Neutrophil (primary cell): ENCODE measurements around the gene RABEP2.
"Not testable (repeated sequence)": the region's sequence is repeated elsewhere in the genome, so short reads cannot be mapped to it uniquely, and the experiment has no call there.

Experiments
- H3K27ac ChIP-seq: fragments of 200-600 bp; sonication (generic); 2 replicates; pipeline ENCODE4 v1.5.1; 2016; ENCODE audit warnings: mild to moderate bottlenecking, moderate library complexity
- H3K27me3 ChIP-seq: fragments of 200-600 bp; sonication (generic); 2 replicates; pipeline ENCODE4 v1.6.0; 2016; ENCODE audit warnings: mild to moderate bottlenecking
- H3K36me3 ChIP-seq: fragments of 200-600 bp; sonication (generic); 2 replicates; pipeline ENCODE4 v1.5.1; 2017
- H3K4me1 ChIP-seq, 2 experiments: fragments of 200-600 bp in 1 of 2; sonication (generic) in 1 of 2; 1 replicate in 1 of 2; 2 replicates in 1 of 2; pipeline versions ENCODE4 v1.5.1 to v1.6.1; 2013 to 2016; ENCODE audit warnings: low read depth in 1 of 2, low read length in 1 of 2, mild to moderate bottlenecking in 1 of 2, moderate library complexity in 1 of 2; ENCODE audit not compliant: control insufficient read depth in 1 of 2, insufficient read depth in 1 of 2
- H3K4me3 ChIP-seq, 2 experiments: fragments of 200-600 bp in 1 of 2; sonication (generic) in 1 of 2; 1 replicate in 1 of 2; 2 replicates in 1 of 2; pipeline ENCODE4 v1.5.1; 2013 to 2016; ENCODE audit warnings: low read depth in 1 of 2, low read length in 1 of 2, mild to moderate bottlenecking in 1 of 2, moderate library complexity in 1 of 2
- H3K9me3 ChIP-seq: fragments of 200-600 bp; sonication (generic); 2 replicates; pipeline ENCODE4 v1.5.1; 2016
- TF ChIP-seq, protein P1 (sequence below): fragments of 200-600 bp; sonication (generic); IDR thresholded peaks from 2 replicates; pipeline ENCODE4 v1.5.1; 2016; ENCODE audit warnings: antibody characterized with exemption

The RABEP2 gene

DNA sequence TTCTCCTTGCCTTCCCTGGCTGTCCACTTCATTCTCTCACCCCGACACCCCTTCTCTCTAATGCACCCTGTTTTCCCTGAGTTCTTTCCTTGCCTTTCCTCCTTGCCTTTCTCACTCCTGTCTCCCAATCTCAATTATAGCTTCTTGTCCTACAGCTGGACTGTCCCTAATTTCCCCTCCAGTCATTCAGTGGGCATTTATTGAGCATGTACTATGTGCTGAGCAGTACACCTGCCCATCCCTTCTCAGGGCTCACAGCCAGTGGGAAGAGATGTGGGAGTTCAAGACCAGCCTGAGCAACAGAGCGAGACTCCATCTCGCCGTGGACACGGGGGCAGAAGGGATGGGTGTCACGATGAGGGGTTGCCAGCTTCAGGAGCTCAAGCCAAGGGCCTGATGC is 41.0 kb downstream of the RABEP2 start:
- Histone ChIP-seq H3K27ac (no peak overlapping the region), H3K9me3 (no peaks in the 10 kb centered on the region), H3K36me3 (no peaks in the 10 kb centered on the region), H3K4me3 (no peak overlapping the region), H3K27me3 (peaks cover 28% of the 10 kb centered on the region), H3K4me1 (peaks cover 15 to 17% of the 10 kb centered on the region in 2 experiments)
- TF ChIP-seq, protein P1, sequence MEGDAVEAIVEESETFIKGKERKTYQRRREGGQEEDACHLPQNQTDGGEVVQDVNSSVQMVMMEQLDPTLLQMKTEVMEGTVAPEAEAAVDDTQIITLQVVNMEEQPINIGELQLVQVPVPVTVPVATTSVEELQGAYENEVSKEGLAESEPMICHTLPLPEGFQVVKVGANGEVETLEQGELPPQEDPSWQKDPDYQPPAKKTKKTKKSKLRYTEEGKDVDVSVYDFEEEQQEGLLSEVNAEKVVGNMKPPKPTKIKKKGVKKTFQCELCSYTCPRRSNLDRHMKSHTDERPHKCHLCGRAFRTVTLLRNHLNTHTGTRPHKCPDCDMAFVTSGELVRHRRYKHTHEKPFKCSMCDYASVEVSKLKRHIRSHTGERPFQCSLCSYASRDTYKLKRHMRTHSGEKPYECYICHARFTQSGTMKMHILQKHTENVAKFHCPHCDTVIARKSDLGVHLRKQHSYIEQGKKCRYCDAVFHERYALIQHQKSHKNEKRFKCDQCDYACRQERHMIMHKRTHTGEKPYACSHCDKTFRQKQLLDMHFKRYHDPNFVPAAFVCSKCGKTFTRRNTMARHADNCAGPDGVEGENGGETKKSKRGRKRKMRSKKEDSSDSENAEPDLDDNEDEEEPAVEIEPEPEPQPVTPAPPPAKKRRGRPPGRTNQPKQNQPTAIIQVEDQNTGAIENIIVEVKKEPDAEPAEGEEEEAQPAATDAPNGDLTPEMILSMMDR, result no peak

DNA sequence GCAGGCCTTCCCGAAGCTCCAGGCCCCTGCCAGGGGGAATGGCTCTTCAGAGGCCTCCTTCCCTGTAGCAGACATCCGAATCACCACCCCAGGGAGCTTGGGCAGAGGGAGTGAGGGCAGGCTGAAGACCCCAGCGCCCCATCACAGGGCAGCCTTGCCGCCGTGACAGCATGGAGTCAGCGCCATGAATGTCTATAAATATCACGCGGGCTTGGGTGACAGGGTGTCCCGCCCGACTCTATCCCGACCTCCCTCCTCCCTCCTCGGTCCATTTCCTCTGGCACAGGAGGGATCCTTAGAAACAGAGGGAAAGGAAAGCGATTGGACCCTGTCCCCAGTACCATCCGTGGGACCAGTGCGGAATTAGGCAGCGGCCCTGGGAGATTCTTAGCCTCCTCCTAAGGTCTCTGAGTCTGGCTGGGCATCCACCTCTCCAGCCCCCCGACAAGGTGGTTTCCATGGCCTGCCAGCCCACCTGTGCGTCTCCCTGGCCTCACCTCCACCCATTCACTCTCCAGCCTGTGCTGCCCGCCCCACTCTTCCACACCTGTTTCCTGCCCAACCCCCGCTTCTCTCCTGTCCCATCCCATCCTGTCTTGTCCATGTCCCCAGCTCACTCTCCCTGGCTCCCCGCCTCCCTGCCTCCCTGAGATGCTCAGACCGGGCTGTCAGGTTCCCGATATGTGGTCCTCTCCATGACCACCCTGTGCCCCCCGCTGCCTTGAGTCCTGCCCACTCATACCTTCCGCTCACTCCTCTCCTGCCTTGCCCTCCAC is 41.6 kb downstream of the RABEP2 start:
- TF ChIP-seq, protein P1, result no peak
- no peak overlapping the region for H3K4me3 ChIP-seq
- peaks cover 34% of the 10 kb centered on the region for H3K27me3 ChIP-seq
- peaks cover 15 to 17% of the 10 kb centered on the region in 2 experiments for H3K4me1 ChIP-seq
- H3K27ac ChIP-seq, result no peak overlapping the region
- H3K36me3 ChIP-seq, result no peaks in the 10 kb centered on the region
- no peaks in the 10 kb centered on the region for H3K9me3 ChIP-seq

DNA sequence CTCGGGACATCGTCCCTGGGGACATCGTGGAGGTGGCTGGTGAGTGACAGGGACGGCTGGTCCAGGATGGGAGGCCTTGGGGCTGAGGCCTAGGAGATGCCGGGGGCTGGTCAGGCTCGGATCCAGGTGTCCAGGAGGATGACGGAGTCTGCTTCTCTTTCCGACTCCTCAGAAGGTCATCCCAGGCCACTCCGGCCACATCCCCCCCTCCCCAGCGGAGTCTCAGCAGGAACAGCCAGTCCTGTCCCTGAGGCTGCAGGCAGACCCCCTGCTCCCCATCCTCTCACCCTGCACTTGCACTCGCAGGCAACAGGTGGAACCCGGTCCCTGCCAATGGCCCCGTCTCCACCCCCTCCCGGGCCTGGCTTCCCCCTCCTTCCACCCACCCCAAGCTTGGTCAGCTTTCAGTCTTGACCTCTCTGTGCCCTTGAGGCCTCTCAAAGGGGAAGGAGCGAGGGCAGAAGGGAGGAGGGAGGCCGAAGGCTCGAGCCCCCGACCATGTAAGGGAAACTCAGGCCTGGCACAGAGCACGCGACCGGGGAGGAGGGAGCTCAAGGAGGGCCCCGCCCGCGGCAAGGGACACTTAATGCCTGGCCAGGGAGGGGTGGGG is 42.4 kb downstream of the RABEP2 start:
- H3K27me3 ChIP-seq, result peaks cover 37% of the 10 kb centered on the region
- no peak overlapping the region for H3K27ac ChIP-seq
- no peaks in the 10 kb centered on the region for H3K9me3 ChIP-seq
- peaks cover 15 to 17% of the 10 kb centered on the region in 2 experiments for H3K4me1 ChIP-seq
- H3K36me3 ChIP-seq, result no peaks in the 10 kb centered on the region
- H3K4me3 ChIP-seq, result no peak overlapping the region
- TF ChIP-seq, protein P1, result no peak

DNA sequence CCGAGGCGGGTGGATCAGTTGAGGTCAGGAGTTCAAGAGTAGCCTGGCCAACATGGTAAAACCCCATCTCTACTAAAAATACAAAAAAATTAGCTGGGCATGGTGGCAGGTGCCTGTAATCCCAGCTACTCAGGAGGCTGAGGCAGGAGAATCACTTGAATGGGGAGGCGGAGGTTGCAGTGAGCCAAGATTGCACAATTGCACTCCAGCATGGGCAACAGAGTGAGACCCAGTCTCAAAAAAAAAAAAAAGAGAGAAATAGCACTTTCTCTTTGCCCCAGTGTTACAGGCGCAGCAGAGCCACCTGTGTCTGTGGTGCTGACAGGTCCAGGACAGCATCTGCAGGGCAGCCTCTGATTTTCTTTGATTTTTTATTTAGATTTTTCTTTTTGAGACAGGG is 43.5 kb downstream of the RABEP2 start:
- H3K9me3 ChIP-seq, H3K36me3 ChIP-seq, H3K4me3 ChIP-seq, H3K27ac ChIP-seq: not testable (repeated sequence)
- peaks cover 15 to 17% of the 10 kb centered on the region in 2 experiments for H3K4me1 ChIP-seq
- H3K27me3 ChIP-seq, result peaks cover 37% of the 10 kb centered on the region

DNA sequence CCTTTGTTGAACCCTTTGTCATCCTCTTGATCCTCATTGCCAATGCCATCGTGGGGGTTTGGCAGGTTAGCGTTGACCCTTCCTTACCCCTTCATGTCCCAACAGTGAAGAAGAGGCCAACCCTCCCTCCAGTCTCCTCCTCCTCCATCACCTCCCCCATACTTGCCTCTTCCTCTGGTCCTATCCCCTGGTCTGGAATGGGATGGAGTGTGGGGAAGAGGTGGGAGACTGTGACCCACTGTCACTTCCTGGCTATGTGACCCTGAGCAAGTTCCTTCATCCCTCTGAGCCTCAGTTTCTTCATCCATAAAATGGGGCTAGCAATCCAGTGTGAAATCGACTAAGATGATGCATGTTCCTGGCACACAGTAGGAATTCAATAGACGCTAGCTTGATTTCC is 44.1 kb downstream of the RABEP2 start:
- Histone ChIP-seq H3K9me3 (no peaks in the 10 kb centered on the region), H3K27me3 (peaks cover 37% of the 10 kb centered on the region), H3K4me1 (peaks cover 15 to 17% of the 10 kb centered on the region in 2 experiments), H3K36me3 (no peaks in the 10 kb centered on the region), H3K4me3 (no peak overlapping the region), H3K27ac (no peak overlapping the region)
- TF ChIP-seq, protein P1, result no peak

DNA sequence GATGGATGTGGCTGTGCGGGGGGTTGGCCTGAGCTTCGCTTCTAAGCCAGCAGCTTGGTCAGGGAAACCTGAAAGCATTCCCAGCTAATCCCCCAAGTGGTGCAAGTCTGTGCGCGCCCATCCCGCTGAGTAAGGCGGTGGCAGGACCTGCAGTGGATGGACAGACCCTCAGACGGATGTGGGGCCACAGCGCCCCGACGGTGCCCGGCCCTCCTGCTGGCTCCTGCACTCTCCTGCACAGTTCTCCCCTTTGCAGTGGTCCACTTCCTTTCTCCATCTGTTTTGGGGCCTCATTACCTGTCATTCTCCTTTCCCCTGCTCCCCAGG is 44.5 kb downstream of the RABEP2 start:
- H3K4me3 ChIP-seq, result peak overlapping the region in 1 of 2 experiments; percentile 67

More for the DNA sequence above, 44.5 kb downstream of the RABEP2 start:
- Histone ChIP-seq H3K9me3 (no peaks in the 10 kb centered on the region), H3K36me3 (peaks cover 3% of the 10 kb centered on the region), H3K27ac (no peak overlapping the region), H3K4me1 (peaks cover 15 to 17% of the 10 kb centered on the region in 2 experiments), H3K27me3 (peaks cover 37% of the 10 kb centered on the region)
- TF ChIP-seq, protein P1, result no peak
